Bone marrow (tissue), 2 donors: ENCODE results near the gene TTC9C.
A peak's percentile ranks its signal among the peaks of the same experiment; 100 is the strongest.
"Not testable (repeated sequence)": the region's sequence is repeated elsewhere in the genome, so short reads cannot be mapped to it uniquely, and the experiment has no call there.

Experiments
- DNase-seq, 2 donors: peaks; one replicate each; lab custom pipeline; 2025; lab: John Stamatoyannopoulos, UW

TTC9C gene

DNA sequence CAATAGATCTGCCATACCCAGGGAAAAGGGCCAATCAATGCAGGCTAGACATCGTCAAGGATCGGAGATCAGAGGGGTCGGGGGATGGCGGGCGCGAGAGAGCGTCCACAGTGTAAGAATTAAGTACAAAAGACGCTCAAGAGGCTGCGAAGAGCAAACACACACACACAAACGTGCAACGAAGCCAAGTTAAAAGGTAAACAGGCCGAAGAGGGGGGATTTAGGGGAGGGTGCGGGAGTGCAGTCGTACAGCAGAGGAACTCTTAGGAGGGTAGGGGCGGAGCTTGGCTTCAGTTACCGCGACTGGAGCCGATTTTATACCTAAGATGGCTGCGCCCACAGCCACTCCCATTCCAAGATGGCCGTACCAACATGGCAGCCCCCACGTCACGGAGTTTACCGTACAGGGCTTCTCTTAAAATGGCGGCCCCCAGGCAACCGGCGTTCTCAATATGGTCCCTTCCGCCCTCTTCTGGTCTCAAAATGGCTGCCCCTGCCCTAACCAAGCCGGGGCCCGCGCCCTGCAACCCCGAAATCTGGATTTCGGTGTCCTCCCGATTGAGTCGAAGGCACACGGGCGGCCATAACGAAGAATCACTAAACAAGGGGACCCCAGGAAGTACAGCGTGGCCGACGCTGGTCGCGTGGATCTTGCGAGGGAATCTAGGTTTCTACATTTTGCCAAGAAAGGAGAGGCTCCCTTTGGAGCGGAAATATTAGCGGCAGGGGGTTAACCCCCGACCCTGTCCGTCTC lies 18.9 kb upstream of the TTC9C start:
- DNase-seq, result peak; percentile 80 to 99

DNA sequence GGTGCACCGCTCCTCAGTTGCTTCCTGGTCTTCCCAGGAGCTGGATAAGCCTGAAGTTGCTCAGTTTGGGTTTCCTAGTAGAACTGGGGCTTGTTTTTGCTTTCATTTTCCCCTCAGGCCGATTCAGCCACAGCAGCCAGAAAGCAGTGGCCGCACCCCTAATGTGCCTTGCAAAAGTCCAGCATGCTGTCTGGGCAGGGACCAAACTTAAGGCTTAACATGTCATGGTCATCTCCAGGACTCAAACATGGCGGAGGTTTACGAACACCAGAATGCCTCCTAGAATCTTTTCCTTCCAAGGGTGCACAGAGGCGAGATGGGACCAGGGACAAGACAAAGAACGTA lies 18.3 kb upstream of the TTC9C start:
- peak in 1 of 2 donors; percentile 39 for DNase-seq

DNA sequence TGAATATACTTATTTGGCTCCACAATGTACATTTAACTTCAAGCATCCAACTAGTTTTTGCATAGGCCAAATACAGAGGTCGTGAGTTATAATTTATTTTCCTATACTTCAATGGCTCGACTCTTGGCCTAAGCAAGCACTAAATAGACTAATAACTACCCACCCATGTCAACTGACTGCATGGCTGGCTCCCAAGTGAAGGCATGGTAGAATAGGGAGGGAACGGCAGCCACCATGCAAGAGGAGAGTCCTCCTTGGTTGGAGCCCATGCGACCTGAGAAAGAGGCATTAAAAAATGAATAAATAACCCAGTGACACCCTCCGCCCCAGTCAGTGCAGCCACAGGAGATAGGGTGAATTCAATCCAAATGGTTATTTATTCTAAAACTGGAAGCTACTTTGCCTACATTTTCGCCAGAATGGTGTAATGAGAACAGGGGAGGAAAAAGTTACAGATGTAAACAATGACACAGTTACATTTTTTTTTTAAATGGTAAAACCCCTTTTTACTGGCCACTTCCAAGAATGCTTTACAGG lies 15.9 kb upstream of the TTC9C start:
- no peak for DNase-seq

DNA sequence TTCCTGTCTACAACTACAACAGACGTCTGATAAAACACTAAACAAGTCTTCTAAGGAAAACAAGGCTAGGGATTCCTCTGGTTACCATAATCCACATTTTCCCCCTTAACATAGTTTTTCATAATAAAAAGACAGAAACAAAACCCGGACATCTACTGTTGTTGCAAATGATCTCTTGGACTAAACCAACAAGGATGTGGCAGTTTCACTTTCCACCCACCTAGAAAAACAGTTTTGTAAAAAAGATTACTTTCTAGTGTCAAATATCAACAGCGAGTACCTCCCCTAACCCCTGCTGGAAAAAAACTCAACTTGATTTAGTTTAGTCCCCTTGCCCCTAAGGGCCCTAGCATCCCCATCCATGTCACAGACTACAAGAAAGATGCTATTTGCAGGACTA lies 15.4 kb upstream of the TTC9C start:
- no peak for DNase-seq

DNA sequence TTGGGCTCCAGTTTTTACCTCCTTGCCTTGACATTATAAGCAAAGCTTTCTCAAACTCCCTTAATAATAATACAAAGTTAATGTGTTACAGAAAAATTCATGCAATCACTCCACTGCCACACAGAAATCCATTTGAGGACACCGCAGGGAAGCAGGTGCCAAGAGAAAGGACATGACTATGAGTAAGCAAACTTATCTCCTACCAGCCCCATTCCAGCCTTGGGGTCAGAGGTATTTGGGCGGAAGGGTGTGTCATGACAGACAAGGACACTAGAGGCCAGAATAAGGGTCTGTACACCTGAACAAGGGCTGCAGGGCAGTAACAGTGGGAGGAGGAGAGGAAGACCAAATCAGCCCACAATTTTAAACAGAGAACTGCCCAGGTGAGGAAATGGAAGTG lies 14.9 kb upstream of the TTC9C start:
- DNase-seq, result no peak

DNA sequence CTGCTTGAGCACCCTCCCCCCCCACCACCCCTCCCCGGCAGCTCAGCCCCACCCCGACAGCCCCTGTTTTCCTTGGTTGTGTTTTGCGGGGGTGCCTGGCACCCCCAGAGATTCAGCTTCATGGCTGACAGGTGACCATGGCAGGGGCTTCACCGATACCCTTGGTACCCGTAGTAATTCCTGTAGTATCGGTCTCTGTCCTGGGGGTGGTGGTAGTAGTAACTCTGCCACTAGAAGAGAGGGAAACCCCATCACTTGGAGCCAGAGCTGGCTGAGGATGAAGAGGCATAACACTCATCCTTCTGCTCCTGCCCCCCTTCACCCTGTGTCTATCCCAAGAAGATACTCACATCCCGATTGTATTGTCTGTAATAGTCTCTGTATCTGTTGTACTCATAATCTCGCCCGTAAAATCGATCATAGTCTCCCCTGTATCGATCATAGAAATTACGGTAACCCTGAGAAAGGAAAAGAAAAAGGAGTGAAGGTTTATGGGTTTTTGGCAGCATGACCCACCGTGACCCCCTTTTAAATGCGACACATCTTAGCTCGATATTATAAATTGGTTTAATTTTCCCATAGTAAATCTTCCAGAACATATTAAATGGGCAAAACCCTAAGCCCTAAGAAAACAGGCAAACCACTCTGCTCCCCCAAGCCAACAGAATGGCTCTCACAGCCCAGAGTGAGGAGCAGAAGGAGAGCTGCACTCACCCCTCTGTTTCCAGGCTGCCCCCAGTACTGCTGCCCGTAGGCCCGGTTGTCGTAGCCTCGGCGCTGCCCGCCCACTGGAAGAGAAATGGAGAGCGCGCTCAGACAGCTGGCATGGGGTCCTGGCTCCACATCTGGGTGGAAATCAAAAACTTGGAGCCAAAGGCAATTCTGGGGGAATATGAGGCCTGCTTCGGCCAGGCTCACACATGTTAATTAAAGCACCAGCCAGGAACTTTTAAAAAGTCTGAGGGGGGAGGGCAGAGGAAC lies 12.8 kb upstream of the TTC9C start:
- DNase-seq, result no peak

DNA sequence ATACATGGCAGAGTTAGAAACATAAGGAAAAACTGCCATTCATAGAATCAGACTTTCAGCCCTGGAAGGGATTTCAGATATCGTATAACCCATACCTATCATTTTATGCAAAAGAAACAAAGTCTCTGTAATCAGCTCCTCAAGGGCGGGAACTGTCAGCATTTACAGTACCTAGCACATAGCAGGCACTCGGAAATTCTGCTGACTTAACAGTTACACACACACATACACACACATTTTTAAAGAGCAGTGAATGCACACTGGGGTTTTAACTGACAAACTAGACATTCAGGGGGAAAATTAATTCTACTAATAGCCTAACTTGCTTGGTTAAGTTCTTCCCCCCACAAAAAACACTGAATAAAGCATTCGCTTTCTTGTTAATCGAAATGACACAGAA lies 12.1 kb upstream of the TTC9C start:
- DNase-seq, result no peak

DNA sequence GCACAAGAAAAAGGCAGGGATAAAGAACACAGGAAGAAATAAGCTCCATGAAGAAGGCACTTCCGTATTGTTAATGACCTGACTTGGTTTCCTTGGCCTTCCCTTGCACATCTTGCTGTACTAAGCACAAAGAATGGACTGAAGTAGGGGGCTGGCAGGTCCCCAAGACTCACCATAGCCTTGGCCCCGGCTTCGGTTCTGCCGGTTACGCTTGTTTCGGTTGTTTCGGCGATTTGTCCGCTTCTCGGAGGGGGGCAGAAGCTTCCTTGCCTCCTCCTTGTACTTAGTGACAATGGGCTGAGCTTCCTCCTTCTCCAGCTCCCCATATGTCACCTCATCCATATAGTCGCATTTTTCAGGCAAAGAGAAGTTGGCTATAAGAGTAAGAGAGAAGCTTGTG lies 11.5 kb upstream of the TTC9C start:
- DNase-seq, result no peak

DNA sequence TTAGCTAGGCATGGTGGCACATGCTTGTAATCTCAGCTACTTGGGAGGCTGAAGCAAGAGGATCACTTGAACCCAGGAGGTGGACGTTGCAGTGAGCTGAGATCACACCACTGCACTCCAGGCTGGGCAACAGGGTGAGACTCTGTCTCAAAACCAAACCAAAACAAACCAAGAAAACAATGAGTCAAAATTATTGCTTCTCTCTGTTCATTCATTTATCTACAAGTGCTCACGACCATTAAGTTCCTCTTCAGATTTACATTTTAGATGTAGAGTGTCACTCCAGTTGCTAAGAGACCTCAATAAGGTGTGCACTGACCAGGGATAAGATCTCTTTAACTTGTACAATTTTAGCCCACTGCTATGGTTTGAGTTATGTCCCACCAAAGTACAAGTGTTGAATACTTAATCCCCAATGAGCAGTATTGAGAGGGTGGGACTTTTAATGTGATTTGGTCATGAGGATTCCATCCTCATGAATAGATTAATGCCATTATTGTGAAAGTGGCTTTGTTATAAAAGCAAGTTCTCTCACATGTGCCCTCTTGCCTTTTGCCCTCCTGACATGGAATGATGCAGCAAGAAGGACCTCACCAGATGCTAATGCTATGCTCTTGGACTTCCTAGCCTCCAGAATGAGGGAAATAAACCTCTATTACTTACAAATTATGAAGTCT lies 8.8 kb upstream of the TTC9C start:
- DNase-seq, result no peak

DNA sequence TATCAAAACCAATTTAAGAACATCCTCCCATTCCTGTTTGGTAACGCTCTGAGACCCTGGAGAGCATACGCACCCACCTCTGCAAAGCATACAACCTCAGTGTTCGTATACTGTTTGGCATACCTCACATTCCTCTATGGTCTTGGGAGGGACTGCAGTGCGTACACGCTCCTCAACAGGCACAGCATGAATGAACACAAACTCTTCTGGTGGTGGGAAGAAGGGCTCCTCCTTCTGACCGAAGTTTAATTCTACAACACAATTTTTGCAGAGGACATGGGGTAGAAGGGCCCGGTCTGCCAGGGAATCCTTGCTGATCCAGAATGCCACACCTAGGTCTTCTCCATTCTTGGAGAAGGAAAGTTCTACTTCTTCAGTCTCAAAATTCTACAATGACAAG lies 6.3 kb upstream of the TTC9C start:
- DNase-seq, result no peak

DNA sequence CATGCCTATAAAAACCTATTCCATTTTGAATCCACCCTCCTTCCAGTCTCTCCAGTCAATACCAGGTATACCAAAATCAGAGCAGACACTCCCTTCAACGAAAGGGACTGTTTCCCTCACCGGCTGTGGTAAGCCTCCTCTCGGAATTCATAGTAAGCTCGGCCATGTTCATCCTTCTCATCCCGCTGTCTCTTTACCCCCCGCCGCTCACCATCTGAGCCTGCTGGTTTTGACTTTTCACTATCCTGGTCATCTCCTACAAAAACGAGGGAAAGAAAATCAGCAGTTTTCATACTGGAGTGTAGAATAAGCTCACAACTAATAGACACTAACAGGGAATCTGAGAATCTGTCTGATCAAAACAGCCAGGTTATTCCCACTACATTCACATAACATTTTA lies 4.1 kb upstream of the TTC9C start:
- DNase-seq, result no peak

DNA sequence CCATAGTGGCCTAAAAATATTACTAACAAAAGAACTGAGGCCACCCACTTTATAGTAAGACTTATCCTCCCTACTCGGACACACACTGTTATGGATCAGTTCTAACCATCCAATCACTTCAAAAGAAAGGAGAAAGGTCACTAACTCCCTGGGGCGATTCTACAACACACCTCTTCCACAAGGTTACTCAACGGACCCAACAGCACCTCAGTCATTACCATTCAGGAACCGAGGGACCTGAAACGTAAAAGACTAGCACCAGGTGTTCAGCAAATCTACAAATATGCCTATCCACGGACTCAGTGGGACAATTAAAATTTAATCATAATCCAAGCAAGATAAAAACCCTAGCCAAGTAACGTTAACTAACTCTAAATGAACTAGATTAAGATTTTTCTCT lies 2.6 kb upstream of the TTC9C start:
- DNase-seq, result no peak

DNA sequence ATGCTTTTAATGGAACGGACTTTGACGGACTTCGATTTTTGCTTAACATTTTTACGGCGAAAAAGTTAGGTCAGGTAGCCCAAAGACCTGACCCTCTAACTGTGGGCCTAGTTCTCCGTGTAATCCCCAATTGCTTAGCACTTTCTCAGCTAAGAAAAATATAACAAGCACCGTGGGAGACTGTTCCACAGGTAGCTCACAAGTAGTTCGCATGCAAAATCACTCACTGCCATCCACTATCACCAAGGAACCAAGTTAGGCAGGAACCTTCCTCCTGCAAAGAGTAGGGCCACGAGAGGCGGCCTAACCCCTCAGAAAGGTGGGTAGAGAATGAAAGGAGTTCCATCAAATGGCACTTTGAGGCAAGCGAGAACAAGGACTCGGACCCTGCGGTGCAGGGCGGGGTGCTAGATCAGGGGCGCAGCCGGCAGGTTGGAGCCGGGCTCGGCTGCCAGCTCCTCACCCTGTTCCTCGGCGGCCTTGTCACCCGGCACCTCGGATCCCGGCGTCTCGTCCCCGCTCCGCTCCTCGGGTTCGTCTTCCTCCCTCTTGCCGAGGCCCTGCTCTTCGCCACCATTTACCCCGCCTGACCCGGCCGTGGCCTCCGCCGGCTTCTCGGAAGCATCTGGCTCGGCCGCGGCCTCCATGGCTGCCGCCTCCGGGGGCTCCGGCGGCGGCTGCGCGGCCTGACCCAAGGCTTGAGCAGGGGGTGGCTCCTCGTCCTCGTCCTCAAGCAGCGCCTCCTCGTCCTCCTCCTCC lies 2.0 kb upstream of the TTC9C start:
- no peak for DNase-seq

DNA sequence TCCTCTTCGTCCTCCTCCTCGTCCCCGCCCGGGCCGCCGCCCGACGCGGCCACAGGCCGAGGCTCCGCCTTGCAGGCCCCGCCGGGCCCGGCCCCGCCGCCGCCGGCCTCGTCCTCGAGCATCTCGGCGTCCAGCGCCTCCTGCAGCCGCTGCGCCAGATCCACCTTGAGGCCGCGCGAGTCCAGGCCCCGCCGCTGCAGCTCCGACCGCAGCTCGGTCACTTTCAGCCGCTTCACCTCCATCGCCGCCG lies 1.4 kb upstream of the TTC9C start:
- no peak for DNase-seq

DNA sequence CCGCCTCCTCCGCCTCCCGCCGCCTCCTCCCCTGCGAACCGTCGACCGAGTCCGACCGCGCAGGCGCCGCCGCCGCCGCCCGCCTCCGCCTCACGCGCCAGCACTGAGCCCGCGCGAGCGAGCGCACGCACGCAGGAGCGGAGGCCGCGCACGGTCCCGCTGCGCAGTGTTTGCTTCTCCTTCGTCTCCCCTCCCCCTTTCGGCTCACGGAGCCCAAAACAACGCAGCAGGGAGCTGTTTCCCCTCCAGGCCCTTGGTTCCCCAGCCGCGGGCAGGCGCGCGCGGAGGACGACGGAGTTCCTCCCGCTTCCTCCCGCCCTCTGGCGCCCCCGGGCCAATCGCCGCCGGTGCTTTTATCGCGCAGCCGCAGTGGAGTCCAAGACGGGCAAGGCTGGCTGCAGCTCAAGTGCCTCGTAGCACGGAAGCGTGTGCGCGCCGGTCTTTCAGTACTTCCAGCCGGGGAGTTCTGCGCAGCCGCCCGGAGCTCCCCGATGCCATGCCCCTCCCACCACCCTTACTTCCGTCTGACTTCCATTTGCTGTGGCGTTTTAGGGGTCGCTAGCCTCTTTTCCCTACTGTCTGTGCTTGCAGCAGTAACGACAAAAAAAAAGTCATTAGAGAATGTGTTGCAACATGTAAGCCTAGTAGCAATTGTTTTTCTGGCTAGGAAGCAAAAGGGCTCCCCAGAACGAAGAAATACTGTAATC lies 968 bp upstream of the TTC9C start, which contains the start of gene HNRNPUL2:
Gene HNRNPUL2, minus strand, starts transcription at position 293 of the 707 bp plus-strand sequence. CDS start 301 bp downstream, outside the sequence.
- DNase-seq, result peak; percentile 98 to 99

DNA sequence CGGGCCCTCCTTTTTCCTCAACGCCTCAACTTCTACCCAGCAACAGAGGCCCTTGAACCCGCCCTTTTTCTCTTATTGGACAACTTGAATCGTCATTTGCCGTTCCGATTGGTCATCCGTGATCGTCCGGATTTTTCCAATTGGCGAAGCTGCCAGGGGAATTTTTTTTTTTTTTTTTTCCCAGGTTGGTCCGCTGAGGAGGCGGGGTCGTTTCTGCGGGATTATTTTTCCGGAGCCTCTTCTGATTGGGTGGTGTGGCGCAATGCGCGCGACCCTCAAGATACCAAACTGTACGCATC lies 465 bp upstream of the TTC9C start:
- DNase-seq, result peak in 1 of 2 donors; percentile 97

DNA sequence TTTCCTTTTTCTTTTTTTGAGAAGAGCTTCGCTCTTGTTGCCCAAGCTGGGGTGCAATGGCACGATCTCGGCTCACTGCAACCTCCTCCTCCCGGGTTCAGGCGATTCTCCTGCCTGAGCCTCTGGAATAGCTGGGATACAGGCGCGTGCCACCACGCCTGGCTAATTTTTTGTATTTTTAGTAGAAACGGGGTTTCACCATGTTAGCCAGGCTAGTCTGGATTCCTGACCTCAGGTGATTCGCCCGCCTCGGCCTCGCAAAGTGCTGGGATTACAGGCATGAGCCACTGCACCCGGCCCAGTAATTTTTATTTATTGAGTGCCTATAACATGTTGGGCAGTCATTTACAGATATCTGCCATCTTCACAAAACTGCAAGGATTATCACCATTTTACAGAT lies 1.8 kb downstream of the TTC9C start:
- DNase-seq, result not testable (repeated sequence)

DNA sequence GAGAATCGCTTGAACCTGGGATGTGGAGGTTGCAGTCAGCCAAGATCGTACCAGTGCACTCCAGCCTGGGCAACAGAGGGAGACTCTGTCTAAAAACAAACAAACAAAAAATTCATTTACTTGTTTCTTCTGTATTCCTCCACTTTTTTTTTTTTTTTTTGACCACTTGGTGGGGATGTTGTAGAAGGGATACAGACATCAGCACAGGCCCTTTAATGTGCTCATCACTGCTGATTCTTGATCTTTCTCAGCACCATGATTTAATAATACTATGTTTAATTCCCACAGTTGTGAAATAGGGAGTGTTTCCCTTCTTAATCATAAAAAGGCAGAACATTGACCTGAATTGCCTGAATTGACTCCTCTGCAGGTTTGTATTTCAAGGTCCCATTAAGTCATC lies 4.5 kb downstream of the TTC9C start:
- no peak for DNase-seq

DNA sequence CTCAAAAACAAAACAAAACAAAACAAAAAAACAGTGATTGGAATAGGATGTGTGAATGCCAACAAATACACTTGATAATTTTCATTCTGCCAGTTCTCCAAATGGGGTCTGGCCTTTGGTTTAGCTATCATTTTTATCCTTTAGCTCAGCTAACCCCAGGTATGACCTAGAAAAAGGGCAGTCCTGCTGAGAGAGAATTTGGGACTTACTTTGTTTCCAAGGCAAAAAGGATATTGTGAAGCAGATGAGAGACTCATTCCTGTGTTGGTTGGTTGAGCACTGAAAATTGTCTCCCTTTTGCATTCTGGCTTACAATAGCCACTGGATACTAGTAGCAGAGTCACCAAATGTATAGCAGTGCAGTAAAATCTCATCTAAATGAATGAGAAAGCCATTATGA lies 8.9 kb downstream of the TTC9C start:
- no peak for DNase-seq

DNA sequence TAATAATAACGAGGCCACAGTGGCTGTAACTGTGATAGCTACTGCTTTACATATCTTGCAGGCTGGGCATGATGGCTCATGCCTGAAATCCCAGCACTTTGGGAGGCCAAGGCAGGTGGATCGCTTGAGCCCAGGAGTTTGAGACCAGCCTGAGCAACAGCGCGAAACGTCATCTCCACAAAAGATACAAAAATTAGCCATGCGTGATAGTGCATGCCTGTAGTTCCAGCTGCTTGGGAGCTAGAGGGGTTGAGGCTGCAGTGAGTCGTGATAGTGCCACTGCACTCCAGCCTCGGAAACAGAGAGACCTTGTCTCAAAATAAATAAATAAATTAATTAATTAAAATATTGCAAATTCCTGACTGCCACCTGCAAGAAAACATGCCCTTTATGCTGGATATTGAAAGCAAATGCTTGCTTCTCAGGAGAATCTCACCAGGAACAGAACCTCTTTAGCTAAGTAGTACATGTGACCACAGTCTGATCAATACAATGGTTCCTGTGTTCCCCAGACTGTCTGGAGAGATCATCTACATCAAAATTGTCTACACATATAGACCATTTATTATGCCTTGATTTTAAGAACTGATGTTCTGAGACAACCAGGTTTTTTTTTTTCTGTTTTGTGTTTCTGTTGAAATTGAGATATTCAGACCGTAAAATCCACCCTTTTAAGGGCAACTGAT lies 19.3 kb downstream of the TTC9C start:
- no peak for DNase-seq

DNA sequence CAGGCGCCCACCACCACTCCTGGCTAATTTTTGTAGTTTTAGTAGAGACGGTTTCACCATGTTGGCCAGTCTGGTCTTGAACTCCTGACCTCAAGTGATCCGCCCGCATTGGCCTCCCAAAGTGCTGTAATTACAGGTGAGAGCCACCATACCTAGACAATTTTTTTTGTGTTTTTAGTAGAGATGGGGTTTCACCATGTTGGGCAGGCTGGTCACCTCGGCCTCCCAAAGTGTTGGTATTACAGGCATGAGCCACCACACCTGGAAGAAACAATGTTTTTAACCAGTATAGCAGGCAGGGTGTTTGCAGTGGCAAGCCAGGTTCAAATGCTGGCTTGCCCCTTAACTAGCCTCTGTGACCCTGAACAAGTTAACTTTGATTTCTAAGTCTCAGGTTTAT lies 21.6 kb downstream of the TTC9C start:
- DNase-seq, result not testable (repeated sequence)
